Lower leg skin (tissue), 4 donors: Measurements from ENCODE around the gene SEPTIN8. TPM values are rescaled to one million over a fixed set of nuclear protein-coding genes. Genes with fewer than 3 reads are reported as not detected.

Experiments
- DNase-seq, 2 donors: peaks; one replicate each; pipeline ENCODE4 v3.0.0-alpha.2; 2019; ENCODE audit warnings: low spot score in 2 of 2
- H3K4me3 ChIP-seq: fragments of 200-600 bp; sonication (generic); 2 replicates; pipeline ENCODE4 v1.5.1; 2017; ENCODE audit warnings: mild to moderate bottlenecking, low read depth; ENCODE audit not compliant: poor library complexity, severe bottlenecking
- CTCF ChIP-seq, 3 donors: fragments of 450-650 bp; IDR thresholded peaks; one replicate each; pipeline ENCODE4 v1.5.1; 2016; ENCODE audit warnings: antibody characterized with exemption in 3 of 3, mild to moderate bottlenecking in 3 of 3, moderate library complexity in 2 of 3
- POLR2A ChIP-seq, 2 donors: fragments of 450-650 bp; IDR thresholded peaks; one replicate each; pipeline ENCODE4 v1.6.1; 2016 to 2017; ENCODE audit warnings: antibody characterized with exemption in 2 of 2, mild to moderate bottlenecking in 1 of 2, moderate library complexity in 1 of 2
- WGBS, 2 donors: methylation state at CpG; one replicate each; pipeline ENCODE4 v1.1.5; 2018; 5-methylcytosine and 5-hydroxymethylcytosine counted together
- intact Hi-C: fragments of 100-400 bp; cut with DNase I; formaldehyde crosslinking; loops from one replicate; pipeline ENCODE4 v1.15.0; 2023; ENCODE audit warnings: low total_unique reads
- total RNA-seq, 4 donors: library from RNA; depleted of rRNA; stranded (reverse); fragments of >200 nt; gene quantifications; one replicate each; pipeline ENCODE4 v1.1.0, GENCODE V29; 2016

Gene SEPTIN8
- total RNA-seq, 4 donors from 2014 or later: 70.0 to 99.6 (median 87.8) TPM

- WGBS, 2 donors: 76 to 79% methylated on average over 5 of the region's 5 CpGs
- DNase-seq: peak in 1 of 2 donors; percentile 32
- TF ChIP-seq POLR2A (IDR thresholded peaks at IDR 0.05) (no peak), CTCF (IDR thresholded peaks at IDR 0.05) (no peak)
Observed at GRCh38 chr5:132785365-132785764, 8.3 kb upstream of the SEPTIN8 start.

GRCh38 chr5:132782101-132782500 lies 5.1 kb upstream of the SEPTIN8 start:
- WGBS, 2 donors: 66 to 82% methylated on average over 4 of the region's 4 CpGs

More at GRCh38 chr5:132785365-132785764, 8.3 kb upstream of the SEPTIN8 start:
- intact Hi-C loops: no loop called here
- no peak overlapping the region for H3K4me3 ChIP-seq

DNA sequence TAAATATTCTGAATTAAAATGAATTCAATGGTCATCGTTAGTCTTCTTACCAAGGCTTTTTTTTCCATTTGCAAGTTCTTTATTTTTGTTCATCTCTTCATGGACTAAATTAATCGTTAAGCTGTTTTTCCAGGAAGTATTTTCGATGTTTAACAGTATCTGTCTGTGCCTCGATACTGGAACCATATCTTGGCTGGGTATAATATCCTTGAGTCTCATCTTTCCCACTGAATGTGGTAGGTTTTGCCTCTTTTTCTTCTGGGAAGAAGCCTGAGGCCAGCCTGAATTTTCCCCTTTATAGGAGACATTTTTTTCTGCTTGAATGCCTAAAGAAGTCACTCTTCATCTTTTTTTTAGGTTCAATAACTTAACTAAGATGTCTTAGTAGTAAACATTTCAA lies 4.0 kb upstream of the SEPTIN8 start:
- intact Hi-C loops: no loop called here
- no peak for DNase-seq
- 91 to 97% methylated on average over 4 of the region's 4 CpGs for WGBS, 2 donors
- TF ChIP-seq CTCF (IDR thresholded peaks at IDR 0.05) (no peak), POLR2A (IDR thresholded peaks at IDR 0.05) (no peak)
- H3K4me3 ChIP-seq: no peak overlapping the region

More at GRCh38 chr5:132782101-132782500, 5.1 kb upstream of the SEPTIN8 start:
- DNase-seq: peak in 1 of 2 donors; percentile 72
- TF ChIP-seq CTCF (IDR thresholded peaks at IDR 0.05) (no peak), POLR2A (IDR thresholded peaks at IDR 0.05) (no peak)
- intact Hi-C loops: no loop called here
- no peak overlapping the region for H3K4me3 ChIP-seq

- intact Hi-C loops: no loop called here
- WGBS, 2 donors: 91 to 96% methylated on average over 1 of the region's 1 CpG
- no peak for DNase-seq
- no peak overlapping the region for H3K4me3 ChIP-seq
- TF ChIP-seq CTCF (IDR thresholded peaks at IDR 0.05): no peak
- TF ChIP-seq POLR2A (IDR thresholded peaks at IDR 0.05): no peak
Observed at GRCh38 chr5:132780577-132780976, 3.5 kb upstream of the SEPTIN8 start.

DNA sequence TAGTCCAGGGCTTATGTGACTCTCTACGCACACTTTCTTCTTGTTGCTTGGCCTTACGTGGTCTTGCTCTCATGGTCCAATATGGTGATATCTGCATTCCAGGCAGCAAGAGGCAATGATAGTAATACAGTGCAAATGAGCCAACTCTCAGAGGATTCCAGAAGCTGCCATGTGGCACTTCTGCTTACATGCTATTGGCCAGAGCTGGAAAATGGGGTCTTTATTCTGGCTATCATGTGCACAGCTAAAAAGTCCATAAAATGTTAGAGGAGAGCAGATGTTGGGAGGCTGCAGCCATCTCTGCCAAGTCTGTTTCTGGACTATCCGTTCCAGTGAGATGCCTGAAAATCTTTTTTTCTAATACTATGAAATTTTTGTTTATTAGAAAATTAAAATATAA lies 2.9 kb upstream of the SEPTIN8 start:
- TF ChIP-seq POLR2A (IDR thresholded peaks at IDR 0.05) (no peak), CTCF (IDR thresholded peaks at IDR 0.05) (no peak)
- peak in 1 of 2 donors; percentile 10 for DNase-seq
- no peak overlapping the region for H3K4me3 ChIP-seq
- 84 to 92% methylated on average over 3 of the region's 3 CpGs for WGBS, 2 donors
- intact Hi-C loops: no loop called here

- TF ChIP-seq POLR2A (IDR thresholded peaks at IDR 0.05) (no peak), CTCF (IDR thresholded peaks at IDR 0.05) (no peak)
Observed at GRCh38 chr5:132778856-132779255, 1.8 kb upstream of the SEPTIN8 start.

More at GRCh38 chr5:132778856-132779255, 1.8 kb upstream of the SEPTIN8 start:
- no peak for DNase-seq
- H3K4me3 ChIP-seq: no peak overlapping the region
- intact Hi-C loops: no loop called here
- 73 to 81% methylated on average over 5 of the region's 5 CpGs for WGBS, 2 donors
